GF-D8 (cell line): Measurements from ENCODE around the gene CDK11A.
A peak's percentile ranks its signal among the peaks of the same experiment; 100 is the strongest.
"Not testable (repeated sequence)": the region's sequence is repeated elsewhere in the genome, so short reads cannot be mapped to it uniquely, and the experiment has no call there.

ENCODE experiments used
- DNase-seq: peaks from one replicate; lab custom pipeline; 2025; lab: John Stamatoyannopoulos, UW

CDK11A gene

GRCh38 chr1:1683104-1683905 lies 40.9 kb downstream of the CDK11A start:
- DNase-seq = no peak

GRCh38 chr1:1680912-1681273 lies 43.3 kb downstream of the CDK11A start:
- DNase-seq = no peak

- DNase-seq = no peak
Observed at GRCh38 chr1:1680031-1680911, 43.9 kb downstream of the CDK11A start.

- no peak for DNase-seq
Observed at GRCh38 chr1:1678581-1679380, 45.4 kb downstream of the CDK11A start.

GRCh38 chr1:1677718-1678580 lies 46.2 kb downstream of the CDK11A start:
- DNase-seq = no peak

GRCh38 chr1:1676087-1676486 lies 48.1 kb downstream of the CDK11A start:
- DNase-seq = not testable (repeated sequence)

- DNase-seq = not testable (repeated sequence)
Observed at GRCh38 chr1:1675218-1675617, 48.9 kb downstream of the CDK11A start.

GRCh38 chr1:1674806-1675205 lies 49.4 kb downstream of the CDK11A start:
- not testable (repeated sequence) for DNase-seq

- DNase-seq = no peak
Observed at GRCh38 chr1:1672181-1672965, 51.8 kb downstream of the CDK11A start.

- DNase-seq = no peak
Observed at GRCh38 chr1:1671365-1672119, 52.6 kb downstream of the CDK11A start.

- DNase-seq = no peak
Observed at GRCh38 chr1:1670866-1671265, 53.3 kb downstream of the CDK11A start.

- DNase-seq = peak; percentile 13
Observed at GRCh38 chr1:1669468-1670440, 54.4 kb downstream of the CDK11A start.

GRCh38 chr1:1666526-1666925 lies 57.6 kb downstream of the CDK11A start:
- DNase-seq = no peak

- no peak for DNase-seq
Observed at GRCh38 chr1:1665815-1666251, 58.3 kb downstream of the CDK11A start.

- DNase-seq = no peak
Observed at GRCh38 chr1:1664941-1665814, 59.0 kb downstream of the CDK11A start.

- not testable (repeated sequence) for DNase-seq
Observed at GRCh38 chr1:1664318-1664717, 59.8 kb downstream of the CDK11A start.

- not testable (repeated sequence) for DNase-seq
Observed at GRCh38 chr1:1662830-1663560, 61.2 kb downstream of the CDK11A start.
